HG03354 (cell line): Measurements from ENCODE around the gene WASHC2A.
"Not testable (repeated sequence)": the region's sequence is repeated elsewhere in the genome, so short reads cannot be mapped to it uniquely, and the experiment has no call there.

Experiments used
- ATAC-seq: cut with Tn5 transposase; IDR thresholded peaks from one replicate; pipeline ENCODE4 v1.9.1; 2021; ENCODE audit warnings: mild to moderate bottlenecking; ENCODE audit not compliant: unreplicated experiment, poor library complexity, severe bottlenecking

WASHC2A gene, protein sequence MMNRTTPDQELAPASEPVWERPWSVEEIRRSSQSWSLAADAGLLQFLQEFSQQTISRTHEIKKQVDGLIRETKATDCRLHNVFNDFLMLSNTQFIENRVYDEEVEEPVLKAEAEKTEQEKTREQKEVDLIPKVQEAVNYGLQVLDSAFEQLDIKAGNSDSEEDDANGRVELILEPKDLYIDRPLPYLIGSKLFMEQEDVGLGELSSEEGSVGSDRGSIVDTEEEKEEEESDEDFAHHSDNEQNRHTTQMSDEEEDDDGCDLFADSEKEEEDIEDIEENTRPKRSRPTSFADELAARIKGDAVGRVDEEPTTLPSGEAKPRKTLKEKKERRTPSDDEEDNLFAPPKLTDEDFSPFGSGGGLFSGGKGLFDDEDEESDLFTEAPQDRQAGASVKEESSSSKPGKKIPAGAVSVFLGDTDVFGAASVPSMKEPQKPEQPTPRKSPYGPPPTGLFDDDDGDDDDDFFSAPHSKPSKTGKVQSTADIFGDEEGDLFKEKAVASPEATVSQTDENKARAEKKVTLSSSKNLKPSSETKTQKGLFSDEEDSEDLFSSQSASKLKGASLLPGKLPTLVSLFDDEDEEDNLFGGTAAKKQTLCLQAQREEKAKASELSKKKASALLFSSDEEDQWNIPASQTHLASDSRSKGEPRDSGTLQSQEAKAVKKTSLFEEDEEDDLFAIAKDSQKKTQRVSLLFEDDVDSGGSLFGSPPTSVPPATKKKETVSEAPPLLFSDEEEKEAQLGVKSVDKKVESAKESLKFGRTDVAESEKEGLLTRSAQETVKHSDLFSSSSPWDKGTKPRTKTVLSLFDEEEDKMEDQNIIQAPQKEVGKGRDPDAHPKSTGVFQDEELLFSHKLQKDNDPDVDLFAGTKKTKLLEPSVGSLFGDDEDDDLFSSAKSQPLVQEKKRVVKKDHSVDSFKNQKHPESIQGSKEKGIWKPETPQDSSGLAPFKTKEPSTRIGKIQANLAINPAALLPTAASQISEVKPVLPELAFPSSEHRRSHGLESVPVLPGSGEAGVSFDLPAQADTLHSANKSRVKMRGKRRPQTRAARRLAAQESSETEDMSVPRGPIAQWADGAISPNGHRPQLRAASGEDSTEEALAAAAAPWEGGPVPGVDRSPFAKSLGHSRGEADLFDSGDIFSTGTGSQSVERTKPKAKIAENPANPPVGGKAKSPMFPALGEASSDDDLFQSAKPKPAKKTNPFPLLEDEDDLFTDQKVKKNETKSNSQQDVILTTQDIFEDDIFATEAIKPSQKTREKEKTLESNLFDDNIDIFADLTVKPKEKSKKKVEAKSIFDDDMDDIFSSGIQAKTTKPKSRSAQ (N-terminal part only)

DNA sequence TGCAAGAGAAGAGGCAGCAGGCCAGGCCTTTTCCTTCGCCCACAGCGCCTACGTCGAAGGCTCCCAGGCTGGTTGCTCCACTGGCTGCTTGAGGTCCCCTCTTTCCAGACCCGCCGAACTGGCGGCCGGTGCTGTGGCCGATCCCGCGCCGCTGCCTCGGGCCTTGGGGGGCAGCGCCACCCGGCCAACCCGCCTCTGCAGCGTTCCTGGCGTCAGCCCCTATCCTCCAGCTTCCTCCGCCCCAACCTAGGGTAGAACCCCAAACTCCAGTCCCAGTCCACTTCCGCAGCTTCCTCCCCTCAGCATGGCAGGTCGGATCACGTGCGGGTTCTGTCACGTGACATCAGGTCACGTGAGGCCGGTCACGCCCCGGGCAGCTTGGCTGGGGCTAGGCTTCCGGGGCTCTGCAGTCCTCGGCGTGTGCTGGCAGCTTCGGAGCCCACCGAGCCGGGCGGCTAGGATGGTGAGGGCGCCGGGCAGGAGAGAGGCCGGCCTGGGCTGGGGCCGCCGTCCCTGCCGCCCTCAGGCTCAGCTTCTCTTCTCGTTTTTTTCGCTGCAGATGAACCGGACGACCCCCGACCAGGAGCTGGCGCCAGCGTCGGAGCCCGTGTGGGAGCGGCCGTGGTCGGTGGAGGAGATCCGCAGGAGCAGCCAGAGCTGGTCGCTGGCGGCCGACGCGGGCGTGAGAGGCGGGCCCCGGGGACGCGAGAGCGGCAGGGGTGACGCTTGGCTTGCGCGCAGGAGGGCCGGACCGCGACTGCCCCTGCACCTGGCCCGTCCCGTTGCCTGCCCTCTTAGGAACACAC lies at the start of gene WASHC2A:
WASHC2A (plus strand) TSS at position 409 of the 806 bp plus-strand sequence; CDS start at position 461, 52 bp downstream.
- peak; percentile 95 for ATAC-seq

DNA sequence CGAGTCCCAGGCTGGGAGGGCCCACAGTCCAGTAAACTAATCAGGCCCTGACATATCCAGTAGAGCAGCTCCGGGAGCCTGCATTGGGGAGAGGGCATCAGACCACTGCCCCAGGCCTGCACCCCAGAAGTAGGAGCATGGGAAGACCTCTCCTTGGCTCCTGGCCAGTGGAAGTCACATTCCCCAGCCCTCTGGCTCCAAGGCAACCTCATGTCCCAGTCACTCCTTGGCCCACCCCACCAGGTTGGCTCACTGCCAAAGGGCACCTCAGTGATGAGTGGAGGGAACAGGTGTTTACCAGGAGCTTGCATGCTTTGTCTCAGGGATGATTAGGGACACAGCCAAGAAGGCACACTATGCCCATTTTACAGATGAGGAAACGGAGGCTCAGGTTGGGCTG lies 48.5 kb upstream of the WASHC2A start:
- ATAC-seq = not testable (repeated sequence)

DNA sequence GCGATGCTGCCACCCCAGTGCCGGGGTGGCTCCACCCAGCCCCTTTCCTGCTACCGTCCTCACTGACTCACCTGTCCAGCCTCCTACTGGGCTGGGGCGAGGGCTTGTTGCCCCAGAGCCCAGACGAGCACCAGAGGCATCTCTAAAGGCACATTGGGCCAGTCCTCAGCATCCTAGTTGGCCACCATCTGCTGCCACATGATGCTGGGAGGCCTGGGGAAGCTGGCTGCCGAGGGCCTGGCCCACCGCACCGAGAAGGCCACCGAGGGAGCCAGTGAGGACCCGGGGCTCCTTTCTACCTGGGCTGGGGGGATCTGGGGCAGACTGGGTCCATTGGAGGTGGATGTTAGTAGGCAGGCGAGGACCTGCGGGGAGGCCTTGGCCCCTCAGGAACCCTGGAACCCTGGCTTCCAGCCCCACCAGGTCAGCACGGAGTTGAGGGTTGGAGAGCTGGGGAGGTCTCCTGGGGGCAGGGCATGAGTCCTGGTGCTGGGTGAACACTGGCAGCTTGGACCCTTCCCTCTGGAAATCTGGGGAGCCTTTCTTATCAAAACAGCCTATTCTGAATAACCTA lies 47.2 kb upstream of the WASHC2A start:
- ATAC-seq = not testable (repeated sequence)

DNA sequence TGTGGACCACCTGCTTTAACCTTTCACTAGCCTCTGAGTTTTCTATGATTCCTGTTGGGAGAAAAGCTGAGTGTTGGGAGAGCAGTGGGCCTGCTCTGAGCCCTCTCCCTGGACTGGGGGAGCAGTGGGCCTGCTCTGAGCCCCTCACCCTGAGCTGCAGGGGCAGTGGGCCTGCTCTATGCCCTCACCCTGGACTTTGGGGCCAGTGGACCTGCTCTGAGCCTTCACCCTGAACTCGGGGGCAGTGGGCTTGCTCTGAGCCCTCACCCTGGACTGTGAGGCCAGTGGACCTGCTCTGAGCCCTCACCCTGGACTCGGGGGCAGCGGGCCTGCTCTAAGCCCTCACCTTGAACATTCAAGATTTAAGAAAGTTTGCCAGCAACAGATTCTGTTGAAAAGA lies 46.1 kb upstream of the WASHC2A start:
- no peak for ATAC-seq

DNA sequence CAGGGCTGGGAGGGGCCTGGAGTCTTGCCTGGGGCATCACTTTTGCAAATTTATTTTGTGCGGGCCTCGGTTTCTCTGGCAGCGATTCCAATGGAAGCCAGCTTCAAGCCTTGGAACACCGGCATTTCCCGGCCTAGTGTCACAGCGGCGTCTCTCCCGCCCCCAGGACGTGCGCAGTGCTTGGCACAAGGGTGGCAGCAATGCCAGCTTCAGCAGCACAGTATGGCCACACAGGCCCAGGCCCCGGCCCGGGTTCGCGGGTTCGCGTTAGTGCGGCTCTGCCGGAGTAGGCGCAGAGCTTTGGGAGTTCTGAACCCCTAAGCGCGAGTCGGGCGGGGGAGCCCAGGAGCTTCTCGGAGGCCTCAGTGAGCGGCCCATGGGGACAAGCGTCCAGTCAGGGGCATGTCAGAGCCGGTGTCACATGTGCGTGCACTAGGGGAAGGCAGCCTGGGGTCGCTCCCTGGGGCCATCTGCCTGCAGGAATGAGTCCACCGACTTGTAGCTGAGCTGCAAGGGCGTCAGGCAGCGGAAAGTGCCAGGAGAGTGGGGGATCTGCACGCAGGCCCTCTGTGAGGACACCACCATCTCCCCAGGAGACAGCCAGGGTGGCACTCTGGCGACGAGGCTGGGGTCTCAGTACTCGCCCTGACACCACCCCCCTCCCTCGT lies 42.9 kb upstream of the WASHC2A start:
- ATAC-seq = not testable (repeated sequence)

DNA sequence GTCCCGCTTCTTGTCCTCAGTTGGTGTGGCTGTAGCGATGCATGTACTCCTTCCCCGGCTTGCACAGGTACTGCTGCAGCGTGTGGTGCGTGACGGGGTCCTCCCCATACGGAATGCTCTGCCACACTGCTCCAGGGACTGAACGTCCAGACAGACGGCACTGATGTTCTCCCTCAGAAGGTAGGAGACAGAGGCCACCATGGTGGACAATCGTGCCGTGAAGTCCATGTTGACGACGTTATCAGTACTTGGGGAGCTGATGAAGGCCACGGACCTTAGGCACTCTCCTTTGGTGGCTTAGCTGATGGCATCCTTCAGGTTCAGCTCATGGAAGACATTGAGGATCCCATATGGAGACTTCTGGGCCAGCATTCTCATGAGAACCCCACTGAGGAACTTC lies 42.1 kb upstream of the WASHC2A start:
- ATAC-seq = no peak

DNA sequence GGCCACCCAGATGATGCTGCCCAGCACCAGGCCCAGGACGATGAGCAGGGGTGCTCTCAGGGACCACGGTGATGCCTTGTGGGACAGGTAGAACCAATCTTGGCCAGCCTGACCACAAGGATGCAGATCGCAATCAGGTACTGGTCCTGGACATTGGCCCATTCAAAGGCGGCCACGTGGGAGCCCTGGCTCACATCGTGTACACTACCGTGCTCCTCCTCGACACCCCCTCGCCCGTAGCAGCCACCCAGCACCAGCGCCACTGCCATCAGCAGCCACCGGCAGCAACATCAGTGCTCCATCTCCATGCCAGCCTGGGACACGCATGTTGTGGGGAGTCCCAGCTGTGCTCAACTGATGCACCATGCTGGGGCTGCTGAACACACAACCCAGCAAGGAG lies 40.6 kb upstream of the WASHC2A start:
- ATAC-seq = no peak

DNA sequence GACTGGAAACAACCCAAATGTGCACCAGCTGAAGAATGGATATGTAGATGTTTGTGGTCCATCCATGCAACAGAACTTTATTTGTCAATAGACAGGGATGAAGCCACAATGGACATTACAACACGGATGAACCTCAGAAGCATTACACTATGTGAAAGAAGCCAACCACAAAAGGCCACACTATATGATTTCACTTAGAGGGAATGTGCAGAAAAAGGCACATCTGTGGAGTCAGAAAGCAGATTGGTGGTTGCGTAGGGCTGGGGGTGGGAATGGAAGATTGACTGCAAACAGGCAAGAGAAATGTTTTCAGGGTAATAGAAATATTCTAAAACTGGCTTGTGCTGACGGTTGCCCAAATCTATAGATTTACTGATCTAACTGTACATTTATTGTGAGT lies 34.3 kb upstream of the WASHC2A start:
- no peak for ATAC-seq

DNA sequence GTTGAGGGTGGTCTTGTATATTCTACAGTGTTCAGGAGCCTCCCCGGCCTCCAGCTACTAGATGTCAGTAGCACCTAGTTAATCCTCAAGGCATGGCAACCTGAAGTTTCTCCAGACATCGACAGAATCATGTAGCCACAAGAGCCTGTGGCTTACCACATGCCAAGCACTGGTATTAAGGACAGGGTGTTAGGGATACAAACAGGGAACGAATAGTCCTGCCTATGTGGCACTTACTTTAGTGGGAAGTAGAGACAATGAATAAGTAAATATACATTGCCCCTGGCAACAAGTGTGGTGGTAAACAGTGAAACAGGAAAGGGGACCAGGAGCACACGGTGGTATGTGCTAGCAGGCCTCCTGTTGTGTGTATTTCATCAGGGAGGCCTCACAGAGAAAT lies 32.4 kb upstream of the WASHC2A start:
- not testable (repeated sequence) for ATAC-seq

DNA sequence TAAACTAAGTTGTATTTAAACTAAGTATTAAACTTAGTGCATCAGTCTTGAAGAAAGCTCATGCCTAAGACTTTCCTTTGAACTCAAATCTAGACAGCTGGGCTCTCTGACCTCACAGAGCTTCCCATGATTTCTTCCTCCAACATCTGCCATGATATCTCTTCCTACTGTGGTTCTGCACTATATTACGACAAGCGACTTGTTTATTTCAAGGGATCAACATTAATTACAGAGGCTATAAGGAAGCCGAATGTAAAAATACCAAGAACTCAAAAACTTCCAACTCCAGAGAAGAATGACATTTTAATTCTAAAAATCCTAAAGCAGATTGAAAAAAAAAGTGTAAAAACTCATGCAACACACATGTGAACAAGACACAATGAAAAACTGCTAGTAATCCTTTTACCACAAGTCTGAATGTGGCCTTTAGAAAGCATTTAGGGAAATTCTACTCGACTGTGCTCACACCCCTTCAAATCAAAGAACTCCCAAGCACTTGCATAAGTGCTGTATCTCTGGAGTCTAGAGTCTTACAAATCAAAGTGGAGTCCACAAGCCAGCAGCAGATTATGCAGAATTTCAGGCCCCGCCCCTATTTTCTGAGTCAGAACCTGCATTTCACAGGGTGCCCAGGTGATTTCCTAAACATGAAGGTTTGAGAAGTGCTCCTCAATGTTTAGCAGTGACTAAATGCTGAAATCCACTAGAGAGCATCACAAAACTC lies 22.7 kb upstream of the WASHC2A start:
- ATAC-seq = no peak

DNA sequence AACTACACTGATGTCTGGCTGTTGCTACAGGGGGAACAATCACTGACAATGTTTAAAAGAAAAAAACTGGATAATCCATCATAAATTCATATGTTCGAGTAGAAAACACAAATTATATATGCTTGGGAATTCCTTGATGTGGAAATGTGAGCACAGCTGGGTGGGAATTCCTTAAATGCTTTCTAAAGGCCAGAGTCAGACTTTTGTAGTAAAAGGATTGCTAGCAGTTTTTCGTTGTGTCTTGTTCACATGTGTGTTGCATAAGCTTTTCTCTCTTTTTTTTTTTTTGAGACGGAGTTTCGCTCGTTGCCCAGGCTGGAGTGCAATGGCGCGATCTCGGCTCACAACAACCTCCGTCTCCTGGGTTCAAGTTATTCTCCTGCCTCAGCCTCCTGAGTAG lies 21.3 kb upstream of the WASHC2A start:
- ATAC-seq = not testable (repeated sequence)

DNA sequence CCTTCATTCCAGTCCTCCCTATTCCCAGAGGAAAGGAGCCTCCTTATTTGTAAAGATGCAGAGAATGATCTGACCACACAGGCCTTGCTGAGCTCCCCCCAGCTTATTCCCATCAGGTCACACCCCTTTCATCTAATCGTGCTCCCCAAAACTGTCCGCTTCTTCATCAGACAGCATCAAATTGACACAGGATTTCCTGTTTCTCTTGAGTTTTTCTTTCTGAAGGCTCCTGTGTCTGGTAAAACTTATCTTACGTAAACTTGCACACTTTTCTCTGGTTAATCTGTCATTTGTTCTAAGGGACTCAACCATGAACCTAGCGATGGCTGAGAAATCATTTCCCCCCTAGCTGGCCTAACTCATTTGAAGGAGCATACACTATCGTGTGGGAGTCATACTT lies 20.2 kb upstream of the WASHC2A start:
- ATAC-seq = not testable (repeated sequence)

DNA sequence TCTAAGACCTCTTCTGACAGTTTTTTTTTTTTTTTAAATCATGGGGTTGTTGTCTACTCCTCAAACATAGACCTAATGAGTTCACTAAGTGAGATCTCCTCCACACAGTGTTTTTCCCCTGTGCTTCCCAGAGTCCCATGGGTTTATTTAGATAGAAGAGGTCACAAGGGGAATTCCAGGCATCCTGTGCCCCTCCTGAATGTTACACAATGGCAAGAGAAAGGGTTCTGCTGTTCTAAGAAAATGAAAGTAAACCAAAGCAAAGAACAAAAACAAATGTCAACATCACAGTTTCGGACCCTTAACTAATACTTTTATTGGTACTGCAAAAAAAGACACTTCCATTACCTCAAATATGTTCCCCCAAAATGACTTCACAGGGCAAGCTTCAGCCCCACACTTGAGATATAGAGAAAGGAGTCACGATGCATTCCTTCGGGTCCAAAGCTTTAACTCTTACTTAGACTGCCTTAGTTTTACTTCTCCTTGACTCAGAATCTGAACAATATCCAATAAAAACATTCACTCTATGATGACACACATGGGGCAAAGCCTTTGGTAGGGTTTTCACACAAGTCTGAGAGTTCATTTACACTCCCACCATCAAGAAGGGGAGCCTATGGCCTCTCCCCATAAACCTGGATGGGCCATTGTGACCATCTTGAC lies 15.6 kb upstream of the WASHC2A start:
- ATAC-seq = peak; percentile 59

DNA sequence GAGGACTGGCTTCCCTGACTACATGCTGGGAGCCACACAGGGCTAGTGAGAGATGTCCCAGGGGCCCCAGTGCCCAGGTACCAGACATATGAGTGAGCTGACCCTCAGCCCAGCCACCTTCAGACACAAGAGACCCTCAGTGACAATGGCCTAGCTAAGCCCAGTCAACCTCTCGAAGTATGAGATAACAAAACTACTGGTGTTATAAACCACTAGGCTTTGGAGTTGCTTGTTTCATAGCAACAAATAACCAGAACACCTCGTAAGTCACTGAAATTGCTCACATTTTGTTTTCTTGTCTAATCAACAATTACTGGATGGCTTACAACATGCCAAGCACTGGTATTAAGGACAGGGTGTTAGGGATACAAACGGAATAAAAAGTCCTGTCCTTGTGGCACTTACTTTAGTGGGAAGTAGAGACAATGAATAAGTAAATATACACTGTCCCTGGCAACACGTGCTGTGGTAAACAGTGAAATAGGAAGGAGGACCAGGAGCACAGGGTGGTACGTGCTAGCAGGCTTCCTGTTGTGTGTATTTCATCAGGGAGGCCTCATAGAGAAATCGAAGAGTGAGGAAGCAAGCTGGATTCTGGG lies 14.9 kb upstream of the WASHC2A start:
- not testable (repeated sequence) for ATAC-seq

DNA sequence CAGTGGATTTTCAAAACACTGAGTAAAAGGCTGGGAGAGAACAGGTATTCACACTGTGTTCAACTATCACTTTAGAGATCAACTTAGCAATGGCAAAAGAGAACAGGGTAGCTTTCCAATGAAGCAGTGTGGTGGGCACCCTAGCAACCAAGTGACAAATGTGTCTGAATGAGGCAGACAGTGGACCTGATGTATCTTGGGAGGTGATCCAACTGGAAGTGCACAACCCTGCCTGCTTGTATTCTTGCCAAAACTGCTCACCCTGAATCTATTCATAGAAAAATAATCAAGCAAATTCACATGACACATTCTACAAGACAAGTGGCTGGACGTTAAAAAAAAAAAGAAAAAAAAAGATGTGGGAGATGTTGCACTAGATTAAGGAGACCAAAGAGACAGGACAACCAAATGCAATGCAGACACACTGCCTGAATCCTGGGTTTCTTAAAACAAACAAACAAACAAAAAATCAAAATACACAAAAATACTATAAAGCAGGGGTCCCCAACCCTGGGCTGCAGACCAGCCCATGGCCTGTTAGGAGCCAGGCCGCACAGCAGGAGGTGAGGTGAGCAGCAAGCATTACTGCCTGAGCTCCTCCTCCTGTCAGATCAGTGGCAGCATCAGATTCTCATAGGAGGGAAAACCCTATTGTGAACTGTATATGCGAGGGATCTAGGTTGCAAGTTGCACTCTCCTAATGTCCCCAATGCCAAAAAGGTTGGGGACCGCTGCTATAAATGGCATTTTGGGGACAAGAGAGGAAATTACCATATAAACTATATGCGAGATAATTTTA lies 12.1 kb upstream of the WASHC2A start:
- ATAC-seq = not testable (repeated sequence)

DNA sequence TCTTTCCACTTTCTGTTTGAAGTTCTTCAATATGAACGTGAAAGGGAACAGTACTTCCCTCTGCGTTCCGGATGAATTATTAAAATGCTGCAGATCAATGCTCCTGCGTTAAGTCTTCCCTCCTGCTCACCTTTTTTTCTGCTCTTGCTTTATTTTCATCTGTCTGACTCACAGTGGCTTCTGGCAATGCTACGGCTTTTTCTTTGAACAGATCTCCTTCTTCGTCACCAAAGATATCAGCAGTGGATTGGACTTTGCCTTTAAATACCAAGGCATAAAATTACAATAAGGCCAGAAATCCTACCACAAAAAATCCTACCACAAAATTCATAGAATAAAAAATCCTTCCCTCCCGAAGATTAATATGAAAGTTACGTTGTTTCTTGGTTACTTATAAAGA lies 11.1 kb upstream of the WASHC2A start:
- not testable (repeated sequence) for ATAC-seq
